Activated CD8-positive, alpha-beta memory T cell treated with anti-CD3 and anti-CD28 coated beads for 24 hours (primary cell): ENCODE data around the gene RAPGEF4.

Experiments
- DNase-seq: peaks from one replicate; pipeline ENCODE4 v3.0.0-alpha.2; 2020

RAPGEF4 gene

DNA sequence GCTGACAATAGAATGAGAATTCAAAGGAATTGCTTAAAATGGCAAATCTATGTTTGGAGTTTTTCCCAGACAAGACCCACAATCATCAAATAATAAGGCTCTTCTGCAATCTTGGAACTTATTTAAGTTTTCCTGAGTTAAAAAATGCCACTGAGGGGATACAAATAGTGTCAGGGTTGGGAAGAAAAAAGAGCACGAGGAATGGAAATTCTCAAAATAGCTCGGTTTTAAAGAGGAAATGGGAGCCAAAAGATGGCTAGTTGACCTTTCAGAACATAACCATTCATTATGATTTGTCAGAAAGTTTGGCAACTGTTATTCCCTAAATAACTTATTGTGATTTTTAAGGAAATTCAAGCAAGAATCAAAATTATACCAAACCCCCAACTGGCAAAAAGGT is 127.7 kb downstream of the RAPGEF4 start:
- no peak for DNase-seq

DNA sequence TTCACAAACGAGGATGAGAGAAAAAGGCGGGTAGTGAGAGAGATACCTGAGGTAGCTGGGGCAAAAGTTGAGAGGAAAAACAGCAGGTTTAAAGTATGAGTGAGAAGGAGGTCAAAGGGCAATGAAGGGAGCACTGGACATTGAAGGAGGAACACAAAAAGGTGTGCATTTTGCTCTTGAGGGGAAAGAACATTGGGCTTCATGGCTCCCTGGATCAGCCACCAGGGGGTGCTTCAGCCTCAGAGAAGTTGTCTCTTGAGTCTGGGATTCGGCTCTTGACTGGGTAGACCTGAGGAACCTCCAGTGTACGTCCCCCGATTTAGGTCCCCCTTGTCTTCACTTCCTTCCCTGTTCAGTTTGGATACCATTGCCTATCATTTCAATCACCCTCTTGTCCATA is 128.5 kb downstream of the RAPGEF4 start:
- DNase-seq: no peak

DNA sequence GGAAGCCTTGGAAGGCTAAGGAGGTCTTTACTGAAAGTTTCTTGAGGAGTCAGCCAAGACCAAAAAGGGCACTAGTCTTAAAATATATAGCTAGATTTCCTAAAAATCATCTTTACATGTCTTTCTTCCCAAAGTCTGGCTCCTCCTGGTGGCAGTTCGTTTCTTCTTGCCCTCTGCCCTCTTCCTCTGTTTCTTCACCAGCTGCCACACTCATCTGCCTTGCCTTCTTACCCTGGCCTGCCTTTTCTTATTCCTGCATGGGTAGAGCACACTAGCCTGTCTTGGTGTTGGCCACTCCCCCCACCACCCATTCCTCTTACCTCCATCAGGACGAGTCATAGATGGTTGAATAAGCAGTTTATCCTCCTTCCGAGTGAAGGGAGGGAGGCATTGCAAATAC is 129.8 kb downstream of the RAPGEF4 start:
- no peak for DNase-seq

DNA sequence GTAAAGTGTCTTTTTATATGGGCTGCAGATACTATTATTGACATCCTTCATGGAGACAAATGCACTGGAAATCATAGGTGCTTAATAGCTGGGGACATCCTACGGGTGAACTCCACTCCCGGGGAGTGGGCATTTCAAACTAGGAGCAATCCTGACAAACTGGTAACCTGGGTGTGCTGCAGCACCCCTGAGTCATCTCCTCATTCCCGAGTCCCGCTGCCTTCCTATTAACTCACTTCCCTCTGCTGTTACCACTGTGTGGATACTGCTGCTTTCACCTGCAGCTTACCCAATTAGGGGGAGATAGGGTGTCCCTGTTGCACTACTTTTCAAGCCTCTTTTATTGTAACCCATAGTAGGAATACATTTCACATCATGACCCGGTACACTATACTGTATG is 134.2 kb downstream of the RAPGEF4 start:
- no peak for DNase-seq

DNA sequence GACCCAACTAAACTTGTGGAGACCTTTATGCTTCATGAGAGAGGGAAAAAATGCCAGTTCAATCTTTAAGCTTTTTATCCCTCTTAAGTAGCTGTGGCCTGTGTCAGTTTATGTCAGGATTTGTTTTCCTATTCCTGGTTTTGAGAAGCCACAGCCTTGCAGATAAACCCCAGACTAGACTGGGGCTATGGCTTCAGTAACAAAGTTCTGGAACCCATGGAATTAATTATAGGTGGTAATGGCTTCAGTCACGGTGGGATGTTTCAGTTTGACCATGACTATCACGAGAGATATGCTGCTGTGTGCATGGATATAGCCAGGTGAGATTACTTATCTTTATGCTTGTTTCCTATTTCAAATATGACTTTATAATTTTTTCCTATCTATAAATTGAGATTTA is 134.8 kb downstream of the RAPGEF4 start:
- DNase-seq: no peak

DNA sequence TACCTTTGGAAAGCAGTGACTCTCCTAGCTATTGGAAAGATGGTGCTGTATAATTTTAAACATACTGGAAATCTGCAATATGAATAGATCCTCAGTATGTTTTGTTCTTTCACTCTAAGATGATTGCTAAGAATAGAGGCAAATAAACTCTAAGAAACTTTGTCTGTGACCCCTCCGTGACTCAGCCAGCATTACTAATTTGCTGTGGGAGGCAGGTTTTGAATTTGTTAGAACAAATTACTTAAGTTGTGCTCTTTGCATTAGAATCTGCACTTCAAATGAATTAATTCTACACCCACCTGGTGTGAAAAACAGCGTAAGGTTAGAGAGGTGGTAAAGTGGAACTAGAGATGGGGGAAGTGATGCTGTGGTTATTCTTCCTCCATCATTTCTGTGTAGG is 142.2 kb downstream of the RAPGEF4 start:
- DNase-seq: no peak

DNA sequence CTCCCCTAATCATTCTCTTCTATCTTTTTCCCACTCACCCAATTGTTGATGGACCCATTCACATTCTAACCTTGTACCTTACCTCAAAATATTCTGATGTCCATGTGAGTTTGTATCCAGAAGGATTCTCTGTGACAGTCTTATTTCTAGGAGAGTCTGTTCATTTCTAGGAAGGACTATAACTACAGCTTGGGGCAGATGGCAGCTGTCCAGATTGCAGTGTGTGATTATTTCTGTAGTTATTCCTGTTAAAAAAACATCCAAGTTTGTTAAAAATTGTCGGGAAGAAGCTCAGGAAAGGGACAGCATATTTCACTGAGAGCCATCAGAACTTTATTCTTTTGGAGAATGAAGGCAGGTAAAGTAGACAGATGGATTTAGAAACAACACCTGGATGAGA is 142.6 kb downstream of the RAPGEF4 start:
- no peak for DNase-seq

DNA sequence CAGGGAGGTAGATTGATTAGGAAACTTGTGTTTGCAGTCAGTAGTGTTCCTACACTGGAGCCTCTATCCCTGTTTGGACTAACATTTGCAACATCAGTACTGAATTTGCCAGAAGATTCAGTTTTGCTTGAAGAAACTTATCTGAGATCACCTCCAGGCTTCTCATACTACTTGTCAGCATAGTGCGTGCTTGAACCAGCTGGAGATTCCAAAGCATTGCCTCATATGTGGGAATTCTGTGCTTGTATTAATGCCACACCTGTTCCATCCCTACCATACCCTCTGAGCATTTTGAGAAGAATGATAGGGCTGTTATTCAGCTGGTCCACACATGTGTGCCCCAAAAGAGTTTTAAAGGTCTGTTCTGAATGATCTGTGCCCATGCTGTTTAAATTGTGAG is 148.7 kb downstream of the RAPGEF4 start:
- DNase-seq: no peak

DNA sequence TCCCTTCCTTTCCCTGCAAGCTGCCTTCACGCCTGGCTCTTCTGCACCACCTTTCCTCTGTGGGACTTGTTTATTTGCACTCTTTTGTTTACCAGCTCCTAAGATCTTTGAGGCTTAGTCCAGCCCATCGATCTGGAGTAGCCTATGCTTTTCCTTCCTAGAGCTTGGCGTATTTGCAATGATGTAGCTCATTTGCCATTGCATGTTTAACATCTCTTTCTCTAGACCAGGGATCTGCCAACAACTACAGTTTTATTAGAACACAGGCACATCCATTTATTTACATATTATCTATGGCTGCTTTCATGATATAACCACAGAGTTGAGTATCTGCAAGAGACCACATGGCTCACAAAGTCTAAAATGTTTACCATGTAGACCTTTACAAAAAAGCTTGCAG is 150.4 kb downstream of the RAPGEF4 start:
- DNase-seq: no peak

DNA sequence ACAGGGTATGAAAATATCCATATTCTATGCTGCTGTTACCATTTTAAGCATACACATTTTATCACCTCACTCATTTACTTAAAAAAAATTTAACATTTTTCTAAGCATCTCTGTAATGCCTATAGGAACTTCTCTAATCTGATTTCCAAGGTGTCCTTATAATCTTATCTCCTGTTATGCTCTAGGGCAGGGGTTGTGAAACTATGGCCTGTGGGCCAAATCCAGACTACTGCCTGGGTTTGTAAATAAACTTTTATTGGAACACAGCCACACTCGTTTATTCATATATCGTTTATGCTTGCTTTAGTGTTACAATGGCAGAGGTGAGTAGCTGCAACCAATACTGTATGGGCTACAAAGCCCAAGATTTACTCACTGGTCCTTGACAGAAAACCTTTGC is 151.6 kb downstream of the RAPGEF4 start:
- DNase-seq: no peak

DNA sequence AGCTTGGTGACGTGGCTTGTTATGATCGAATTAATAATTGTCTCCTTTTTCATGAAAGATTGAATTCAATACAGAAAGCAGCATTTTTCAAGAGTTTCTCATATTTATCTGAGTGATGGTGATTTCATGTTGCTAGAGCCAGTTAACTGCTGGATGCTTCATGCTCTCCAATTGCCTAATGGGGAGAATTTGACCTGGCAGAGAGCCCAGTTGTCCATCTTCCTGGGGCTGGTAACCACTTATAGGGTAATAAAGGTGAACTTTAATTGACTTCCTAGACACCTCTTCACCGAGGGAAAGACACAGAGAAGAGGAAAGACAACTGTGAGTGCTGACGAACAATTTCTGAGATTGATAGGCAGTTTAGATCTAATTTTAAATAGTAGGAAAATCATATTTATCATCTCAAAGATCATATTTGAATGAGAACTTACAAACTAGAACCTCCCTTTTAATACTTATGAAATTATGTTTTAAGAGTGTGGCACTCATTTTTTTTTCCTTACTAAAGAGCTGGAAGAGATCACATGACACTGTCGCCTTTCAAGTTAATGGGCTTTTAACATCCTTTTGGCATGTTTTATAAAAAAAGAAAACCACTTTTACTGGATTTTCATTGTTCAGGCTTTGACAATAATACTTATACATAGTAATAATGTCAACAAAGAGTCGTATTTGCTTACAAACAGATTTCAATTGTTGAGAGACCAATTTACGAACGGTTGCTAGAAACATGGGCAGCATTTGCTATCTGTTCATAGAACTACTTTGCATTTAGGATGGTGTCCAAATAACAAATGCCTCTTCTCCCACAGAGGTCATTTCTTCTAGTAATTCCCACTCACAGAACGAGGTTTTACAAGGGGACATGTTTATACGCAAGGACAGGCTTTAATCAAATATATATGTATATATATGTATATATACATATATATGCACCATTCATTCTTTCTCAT is 153.3 kb downstream of the RAPGEF4 start:
- DNase-seq: no peak

DNA sequence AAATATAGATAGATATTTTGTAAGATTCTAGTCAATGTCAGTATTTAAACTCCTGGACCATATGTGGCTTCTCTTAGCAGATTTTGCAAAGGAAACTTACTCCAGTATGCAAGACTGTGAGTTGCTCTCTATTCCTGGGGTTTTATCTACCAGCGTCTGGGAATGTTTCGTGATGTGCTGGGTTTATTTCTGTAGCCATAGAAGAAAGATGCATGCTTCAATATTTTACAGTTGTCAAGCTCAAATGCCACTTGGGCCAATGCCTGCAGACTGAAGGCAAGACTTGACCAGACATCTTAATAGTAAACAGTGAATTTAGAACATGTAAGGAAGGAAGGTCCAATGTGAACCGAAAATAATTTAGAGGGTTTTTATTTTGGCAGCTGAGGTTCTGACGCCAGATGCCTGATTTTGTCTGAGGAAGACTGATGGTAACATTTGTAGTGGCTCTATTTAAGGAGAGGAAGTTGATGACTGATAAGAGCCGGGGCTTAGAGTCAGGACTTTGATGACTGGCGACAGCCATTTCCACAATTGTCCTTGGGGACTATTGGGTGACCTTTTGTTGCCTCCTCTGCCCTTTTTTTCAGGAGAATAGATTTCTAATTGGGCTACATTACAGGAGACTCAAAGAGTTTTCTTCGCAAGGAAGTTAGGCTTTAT is 154.3 kb downstream of the RAPGEF4 start:
- DNase-seq: no peak

DNA sequence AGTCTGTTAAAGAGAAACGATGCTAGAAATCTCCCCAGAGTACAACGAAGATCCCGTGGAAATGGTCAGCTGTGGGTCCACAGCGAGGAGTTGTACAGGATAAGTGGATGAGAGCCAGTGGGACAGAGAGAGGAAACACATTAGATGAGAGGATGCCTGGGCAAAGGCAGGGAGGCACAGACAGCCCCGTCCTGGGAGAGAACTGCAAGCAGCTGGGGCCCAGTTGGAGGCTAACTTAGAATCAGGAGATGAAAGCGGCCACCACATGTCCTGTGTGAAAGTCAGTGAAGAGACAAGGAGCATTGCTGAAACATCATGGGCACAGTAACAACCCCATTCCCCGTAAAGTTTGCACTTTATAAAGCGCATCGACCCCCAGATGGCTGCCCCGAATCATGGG is 157.5 kb downstream of the RAPGEF4 start:
- no peak for DNase-seq

DNA sequence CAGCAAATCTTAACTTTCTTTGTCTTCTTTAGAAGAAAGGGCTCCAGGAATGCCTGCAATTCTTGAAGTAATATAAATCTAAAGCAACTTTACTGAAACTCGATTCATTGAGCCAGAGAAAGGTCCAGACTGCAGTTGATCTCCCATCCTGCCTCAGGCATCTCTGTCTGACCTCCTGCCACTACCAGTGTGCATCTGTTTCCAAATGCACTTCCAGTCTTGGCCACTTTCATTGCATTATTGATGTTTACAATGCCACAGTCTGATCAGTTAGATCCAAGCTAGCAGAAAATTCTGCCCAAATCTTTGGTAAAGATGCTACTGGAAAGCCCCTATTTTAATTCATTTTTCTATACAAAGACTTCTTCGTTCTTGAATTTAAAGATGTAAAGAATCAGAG is 158.0 kb downstream of the RAPGEF4 start:
- no peak for DNase-seq

DNA sequence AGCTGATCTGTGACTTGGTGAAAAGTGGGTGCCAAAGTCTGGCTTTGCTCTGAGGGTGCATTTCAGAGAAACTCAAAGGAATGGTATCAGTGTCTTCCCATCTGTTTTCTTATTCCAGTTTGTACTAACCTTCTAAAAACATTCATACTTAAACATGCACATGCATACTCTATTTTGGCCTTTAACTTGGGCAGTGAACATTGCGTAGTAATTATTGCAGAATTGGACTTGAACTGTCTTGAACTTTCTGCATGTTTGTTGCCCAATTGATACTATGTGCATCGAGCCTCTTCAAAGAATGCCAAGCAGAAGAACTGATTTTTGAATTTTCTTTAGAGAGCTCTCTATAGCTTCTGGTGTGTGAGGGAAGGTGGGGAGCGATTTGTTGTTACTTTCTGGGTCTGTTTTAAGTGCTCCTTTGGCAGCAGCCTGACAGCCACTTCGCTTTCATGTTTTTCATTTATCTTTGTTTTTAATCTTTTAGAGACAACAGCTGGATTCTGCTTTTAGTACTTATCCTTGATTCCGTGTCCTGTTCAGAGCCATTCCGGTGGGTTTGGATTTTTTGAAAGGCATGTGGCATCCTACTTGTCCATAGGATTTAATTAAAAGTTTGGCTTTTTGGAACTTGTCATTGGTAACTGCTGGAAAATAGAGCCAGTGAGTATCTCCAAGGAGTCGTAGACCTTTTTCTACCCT is 159.2 kb downstream of the RAPGEF4 start:
- no peak for DNase-seq

DNA sequence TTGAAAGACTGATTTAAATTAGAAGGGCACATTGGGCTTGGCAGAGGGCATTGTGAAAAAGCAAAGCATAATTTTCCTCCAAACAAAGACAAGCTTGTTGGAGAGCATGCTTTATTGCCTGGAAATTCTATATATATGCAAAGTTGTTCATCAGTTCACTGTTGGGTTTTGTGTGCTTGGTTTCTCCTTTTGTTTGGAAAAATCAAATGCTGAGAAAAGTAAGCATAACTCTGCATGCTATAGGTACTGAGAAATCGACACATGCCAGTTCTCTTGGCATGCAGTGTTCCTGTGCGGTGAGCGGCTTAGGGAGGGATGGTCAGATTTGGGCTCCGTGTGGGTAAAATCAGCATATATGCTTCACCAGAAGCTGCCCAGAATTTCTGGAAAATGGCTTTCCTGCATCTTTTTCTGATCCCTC is 161.0 kb downstream of the RAPGEF4 start:
- DNase-seq: no peak

DNA sequence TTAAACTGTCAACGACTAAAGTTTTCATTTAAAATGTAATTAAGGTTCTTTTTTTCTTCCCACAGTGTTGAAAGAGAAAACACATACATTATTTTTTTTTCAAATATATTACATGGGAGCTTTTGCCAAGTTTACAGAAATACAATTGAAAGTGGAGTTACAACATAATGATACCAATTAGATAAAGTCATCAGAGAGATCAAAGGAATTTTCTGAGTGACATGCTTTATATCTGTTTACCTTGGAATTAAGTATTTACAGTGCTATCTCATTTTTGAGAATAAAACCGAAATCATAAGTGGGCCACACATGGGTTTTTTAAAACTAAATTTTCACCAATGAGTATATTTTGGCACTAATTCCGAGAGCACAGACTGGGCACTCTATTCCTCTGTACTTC is 165.2 kb downstream of the RAPGEF4 start:
- DNase-seq: no peak

DNA sequence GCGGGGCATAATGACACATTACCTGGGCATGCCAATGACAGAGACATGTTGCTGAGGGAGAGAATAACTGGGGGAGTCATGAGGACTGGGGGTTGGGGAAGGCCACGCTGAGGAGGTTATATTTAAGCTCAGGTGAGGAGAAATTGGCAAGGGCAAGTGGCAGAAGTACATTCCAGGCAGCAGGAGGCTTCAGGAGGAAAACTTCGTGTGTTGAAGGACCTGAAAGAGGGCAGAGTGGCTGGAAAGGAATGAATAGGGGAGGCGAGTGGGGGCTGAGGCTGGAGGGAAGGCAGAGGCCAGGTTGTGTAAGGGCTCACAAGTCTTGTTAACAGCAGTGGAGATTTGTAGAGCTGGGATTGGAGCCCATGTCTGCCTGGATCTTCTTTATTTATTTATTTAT is 166.3 kb downstream of the RAPGEF4 start:
- no peak for DNase-seq

DNA sequence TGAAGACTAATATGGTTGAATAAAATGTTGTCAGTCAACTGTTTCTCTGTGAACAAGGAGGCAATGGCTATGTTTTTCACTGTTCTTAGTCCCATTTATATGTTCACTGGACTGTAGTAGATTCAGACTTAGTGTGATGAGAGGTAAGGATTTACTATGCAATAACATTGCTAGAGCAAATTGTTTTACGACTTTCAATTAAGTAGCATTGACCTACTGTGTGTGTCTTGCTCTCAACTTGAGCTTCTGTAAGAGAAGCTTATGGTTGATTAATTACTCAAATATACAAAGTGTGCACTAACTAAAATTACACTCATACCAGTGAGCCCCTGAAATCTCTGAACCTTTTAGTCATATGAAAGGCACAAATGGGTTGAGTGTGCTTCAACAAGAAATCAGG is 168.6 kb downstream of the RAPGEF4 start:
- DNase-seq: no peak

DNA sequence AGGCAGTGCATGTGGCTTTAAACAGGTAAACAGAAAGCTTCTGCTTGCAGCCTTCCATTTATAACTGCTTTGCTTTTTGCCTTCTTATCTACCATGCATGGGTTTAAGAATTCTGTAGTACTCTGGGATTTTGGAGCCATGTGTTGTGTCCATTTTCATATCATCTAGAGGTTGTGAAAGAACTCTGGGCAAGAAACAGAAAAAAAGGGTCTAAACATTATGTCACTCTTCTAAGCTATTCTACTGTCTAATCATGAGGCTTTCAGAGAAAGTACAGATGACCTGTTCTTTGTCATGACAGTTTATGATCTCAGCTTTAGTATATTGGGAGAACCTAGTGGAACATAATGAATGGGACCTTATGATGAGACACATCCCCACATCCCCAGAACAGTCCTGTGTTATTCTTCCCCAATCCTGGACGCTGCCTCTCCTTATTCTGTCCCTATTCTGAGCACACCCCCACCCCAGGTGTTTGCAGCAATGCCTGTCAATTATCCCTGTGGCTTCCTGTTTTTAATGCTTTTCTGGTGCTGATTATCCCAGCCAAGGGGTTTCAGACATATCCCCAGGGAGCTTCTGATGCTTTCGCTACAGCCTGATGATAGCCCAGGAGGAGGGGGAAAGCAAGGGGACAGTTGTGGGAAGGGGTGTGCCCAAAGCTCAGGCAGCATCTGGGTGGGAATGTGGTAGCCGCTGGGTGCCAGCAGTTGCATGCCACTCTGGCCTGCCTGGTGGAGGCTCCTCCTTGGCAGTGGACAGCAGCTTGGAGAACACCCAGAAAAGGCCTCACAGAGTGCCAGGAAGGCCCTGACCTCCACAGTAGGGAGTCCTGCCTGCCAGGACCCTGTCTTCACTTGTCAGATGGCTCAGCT is 170.5 kb downstream of the RAPGEF4 start:
- no peak for DNase-seq

DNA sequence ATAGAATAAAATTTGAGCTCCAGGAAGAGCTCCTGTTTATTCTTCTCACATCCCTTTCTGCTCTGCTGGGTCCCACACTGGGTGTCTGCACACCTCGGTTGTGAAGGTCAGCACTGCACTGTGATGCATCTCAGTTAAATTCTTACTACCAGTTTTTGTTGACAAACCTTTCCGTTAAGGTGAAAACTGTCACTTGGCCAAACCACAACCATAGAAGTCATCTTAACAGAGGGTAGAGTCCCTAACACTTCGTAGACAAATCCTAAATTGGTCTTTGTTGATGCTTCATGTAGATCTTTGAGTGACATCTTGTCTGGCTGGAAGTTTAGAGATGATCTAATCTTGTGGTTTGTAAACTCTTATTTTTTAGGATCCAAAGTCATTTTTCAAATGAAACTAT is 172.6 kb downstream of the RAPGEF4 start:
- no peak for DNase-seq

DNA sequence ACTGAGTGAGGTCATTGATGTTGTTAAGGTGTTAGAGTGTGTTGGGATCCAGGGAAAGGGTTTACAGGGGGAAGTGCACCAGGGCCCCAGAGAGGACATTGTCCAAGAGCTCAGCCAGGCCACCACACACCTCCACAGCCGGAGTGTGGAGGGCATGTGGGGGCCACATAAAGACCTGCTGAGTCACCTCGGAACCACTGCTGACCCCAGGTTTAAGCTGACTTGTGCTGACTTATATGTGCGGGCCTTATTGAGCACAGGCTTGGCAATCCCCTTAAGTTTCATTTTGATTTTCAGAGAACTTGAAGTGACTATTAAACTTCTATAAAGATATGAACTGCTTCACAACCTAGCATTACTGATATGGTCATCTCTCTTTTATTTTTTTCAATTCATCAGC is 173.8 kb downstream of the RAPGEF4 start:
- no peak for DNase-seq

DNA sequence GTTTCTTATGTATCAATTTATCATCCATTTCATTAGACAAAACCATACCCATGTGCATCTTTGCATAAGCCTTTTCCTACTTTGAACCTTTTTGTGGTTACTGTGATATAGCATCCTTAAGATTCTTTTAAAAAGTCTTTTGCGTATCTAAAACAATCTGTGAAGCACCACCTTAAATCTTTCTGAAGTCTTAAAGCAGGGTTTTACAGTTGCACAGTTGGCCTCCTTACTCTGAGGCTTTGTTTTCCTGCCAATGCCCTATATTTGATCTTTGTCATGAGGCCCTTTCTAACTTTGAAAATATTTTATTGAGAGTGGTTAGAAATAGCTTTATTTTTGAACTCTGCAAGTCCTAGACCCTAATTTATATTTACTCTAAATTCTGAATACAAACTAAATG is 176.6 kb downstream of the RAPGEF4 start:
- DNase-seq: no peak
